GM10248 (cell line): ENCODE results near the gene PVALEF.

Experiments
- CTCF ChIA-PET: fragments of 300-600 bp; sonication (Branson Sonifier 250); formaldehyde crosslinking; extraction: SDS; loops from one replicate; lab custom pipeline; 2021; ENCODE audit warnings: antibody characterized with exemption; lab: Yijun Ruan, JAX
- POLR2A ChIA-PET: fragments of 350-650 bp; sonication (Branson Sonifier 250); formaldehyde crosslinking; extraction: SDS; loops from one replicate; lab custom pipeline; 2020; ENCODE audit warnings: antibody characterized with exemption; lab: Yijun Ruan, JAX
- DNase-seq: peaks from one replicate; pipeline ENCODE4 v3.0.0; 2012; ENCODE audit errors: extremely low spot score
- CTCF ChIP-seq: IDR thresholded peaks from 2 replicates; pipeline ENCODE4 v1.5.1; 2012; ENCODE audit warnings: mild to moderate bottlenecking, low read depth; ENCODE audit errors: extremely low read depth, missing control alignments, control extremely low read depth

PVALEF gene

GRCh38 chr17:81218459-81218858 lies 53.2 kb downstream of the PVALEF start:
- no peak for TF ChIP-seq CTCF
- DNase-seq: no peak
- ChIA-PET POLR2A (no interaction called here), CTCF (interaction anchor here (1.3 kb wide), 1 partner anchor 266 kb away, joined by 3 read pairs; no protein-coding TSS in a partner anchor)

DNA sequence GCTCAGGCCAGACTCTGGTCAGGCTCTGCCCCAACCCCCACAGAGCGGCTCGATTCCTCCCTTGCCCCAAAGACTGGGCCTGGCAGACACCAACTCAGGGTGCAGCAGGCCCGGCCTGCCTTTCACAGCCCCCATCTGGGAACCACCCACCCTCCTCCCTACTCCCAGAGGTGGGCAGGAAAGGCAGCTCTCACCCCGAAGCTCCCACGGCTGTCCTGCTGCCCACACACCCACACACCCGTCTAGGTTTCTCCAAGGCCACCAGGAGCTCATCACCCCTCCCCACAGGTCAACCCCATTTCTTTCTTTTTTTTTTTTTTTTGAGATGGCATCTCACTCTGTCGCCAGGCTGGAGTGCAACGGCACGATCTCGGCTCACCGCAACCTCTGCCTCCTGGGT lies 53.7 kb downstream of the PVALEF start:
- no peak for TF ChIP-seq CTCF
- CTCF ChIA-PET: interaction anchor here (1.3 kb wide), 1 partner anchor 266 kb away, joined by 3 read pairs; no protein-coding TSS in a partner anchor
- no peak for DNase-seq
- POLR2A ChIA-PET: interaction anchor here (1.5 kb wide), 1 partner anchor 294 kb away, joined by 3 read pairs; the partner anchor contains the start of gene ACTG1

- CTCF ChIA-PET: interaction anchor here (1.3 kb wide), 1 partner anchor 265 kb away, joined by 3 read pairs; no protein-coding TSS in a partner anchor
- POLR2A ChIA-PET: interaction anchor here (1.5 kb wide), 1 partner anchor 293 kb away, joined by 3 read pairs; the partner anchor contains the start of gene ACTG1
- no peak for TF ChIP-seq CTCF
- no peak for DNase-seq
Observed at GRCh38 chr17:81219476-81220180, 54.3 kb downstream of the PVALEF start.

DNA sequence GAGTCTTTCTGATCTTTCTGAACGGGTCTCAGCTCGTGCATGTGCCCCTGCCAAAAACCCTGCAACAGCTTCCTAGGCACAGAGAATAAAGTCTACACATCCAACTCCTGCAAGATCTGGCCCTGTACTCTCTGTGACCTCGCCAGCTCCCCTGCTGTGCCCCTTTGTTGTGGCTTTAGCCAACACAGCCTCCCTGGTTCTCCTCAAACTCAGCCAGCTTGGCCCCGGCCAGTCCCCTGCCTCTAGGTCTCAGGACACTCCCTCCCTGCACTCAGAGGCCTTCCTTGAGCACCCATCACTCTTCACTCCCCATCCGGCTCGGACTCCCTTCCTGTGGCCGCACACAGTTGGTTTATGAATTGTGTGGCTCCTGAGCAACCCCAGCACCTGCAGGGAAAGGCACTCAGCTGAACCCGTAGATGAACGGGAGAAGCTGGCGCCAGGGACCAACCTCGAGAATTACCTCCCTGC lies 56.1 kb downstream of the PVALEF start:
- ChIA-PET POLR2A (no interaction called here), CTCF (interaction anchor here (0.9 to 1.6 kb wide), 3 partner anchors 15 to 264 kb away, joined by 3 read pairs; no protein-coding TSS in a partner anchor)
- DNase-seq: no peak

DNA sequence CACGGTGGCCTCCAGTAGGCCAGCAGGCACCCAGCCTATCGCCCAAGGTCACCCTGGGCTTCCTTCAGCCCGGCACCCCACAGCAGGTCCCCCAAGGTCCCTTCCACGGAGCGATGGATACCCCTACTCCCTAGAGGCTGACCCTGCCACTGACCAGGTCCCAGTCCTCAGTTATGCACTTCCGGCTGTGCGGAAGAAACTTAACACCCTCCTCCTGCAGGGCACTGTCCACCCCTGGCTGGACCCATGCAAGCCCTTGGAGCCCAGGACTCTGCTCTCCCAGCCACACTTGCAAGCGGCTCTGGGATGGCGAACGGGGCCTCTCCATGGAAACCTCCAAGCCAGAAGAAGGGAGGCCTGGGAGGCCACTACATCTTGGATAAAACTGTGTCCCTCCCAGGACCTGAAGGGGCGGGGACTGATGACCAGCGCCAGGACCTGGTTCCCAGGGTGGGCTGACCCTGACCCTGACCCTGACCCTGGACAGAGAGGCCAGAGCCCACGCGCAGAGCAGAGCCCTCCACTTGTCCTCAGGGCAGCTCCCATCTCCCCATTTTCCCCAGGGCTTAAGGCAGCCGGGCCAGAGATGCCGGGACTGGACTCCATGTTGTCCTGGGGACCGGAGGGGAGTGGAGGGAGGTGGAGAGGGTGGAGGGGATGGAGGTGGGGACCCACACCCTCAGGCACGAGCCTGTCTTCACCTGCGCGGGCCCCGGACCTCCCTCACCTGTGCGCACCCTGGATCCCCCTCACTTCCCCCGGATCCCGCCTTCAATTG lies 56.7 kb downstream of the PVALEF start:
- no peak for DNase-seq
- CTCF ChIA-PET: interaction anchor here (0.9 to 1.6 kb wide), 7 partner anchors 15 to 297 kb away, joined by 3 to 4 read pairs (median 3); partner anchors contain the start of genes NDUFAF8, SLC38A10 and TEPSIN
- POLR2A ChIA-PET: interaction anchor here (0.5 to 1.3 kb wide), 4 partner anchors 17 to 1076 kb away, joined by 3 to 8 read pairs (median 4); partner anchors contain the start of genes ACTG1, NDUFAF8 and TEPSIN
- TF ChIP-seq CTCF: no peak

More for the DNA sequence above, 56.1 kb downstream of the PVALEF start:
- TF ChIP-seq CTCF: no peak

DNA sequence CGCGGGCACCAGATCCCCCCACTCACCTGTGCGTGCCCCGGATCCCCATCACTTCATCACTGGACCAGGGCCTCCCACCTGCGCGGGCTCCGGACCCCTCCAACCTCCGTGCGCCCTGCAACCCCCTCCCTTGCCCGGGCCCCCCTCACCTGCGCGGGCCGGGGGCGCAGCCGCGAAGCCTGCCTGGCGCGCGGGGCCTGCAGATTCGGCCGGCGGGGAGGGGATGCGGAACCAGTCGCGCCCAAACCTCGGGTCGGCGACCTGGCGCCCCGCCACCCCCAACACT lies 57.3 kb downstream of the PVALEF start:
- CTCF ChIA-PET: interaction anchor here (0.7 to 1.3 kb wide), 8 partner anchors 9 to 296 kb away, joined by 3 to 4 read pairs (median 3); partner anchors contain the start of genes NDUFAF8, SLC38A10 and TEPSIN
- DNase-seq: no peak
- POLR2A ChIA-PET: interaction anchor here (0.5 to 1.3 kb wide), 4 partner anchors 16 to 1077 kb away, joined by 3 to 8 read pairs (median 4); partner anchors contain the start of genes ACTG1, NDUFAF8 and TEPSIN
- TF ChIP-seq CTCF: no peak
